GM12873 (cell line): ENCODE measurements around the gene STX2.
A peak's percentile ranks its signal among the peaks of the same experiment; 100 is the strongest.

ENCODE experiments used
- TF ChIP-seq, protein P1 (sequence below): IDR thresholded peaks from 2 replicates; pipeline ENCODE4 v1.5.1; 2012; ENCODE audit warnings: low read depth, mild to moderate bottlenecking, moderate library complexity, low read length, control low read depth; ENCODE audit not compliant: insufficient read depth; ENCODE audit errors: missing control alignments

The STX2 gene

GRCh38 chr12:130831876-130832405 lies 7.1 kb downstream of the STX2 start:
- TF ChIP-seq, protein P1, sequence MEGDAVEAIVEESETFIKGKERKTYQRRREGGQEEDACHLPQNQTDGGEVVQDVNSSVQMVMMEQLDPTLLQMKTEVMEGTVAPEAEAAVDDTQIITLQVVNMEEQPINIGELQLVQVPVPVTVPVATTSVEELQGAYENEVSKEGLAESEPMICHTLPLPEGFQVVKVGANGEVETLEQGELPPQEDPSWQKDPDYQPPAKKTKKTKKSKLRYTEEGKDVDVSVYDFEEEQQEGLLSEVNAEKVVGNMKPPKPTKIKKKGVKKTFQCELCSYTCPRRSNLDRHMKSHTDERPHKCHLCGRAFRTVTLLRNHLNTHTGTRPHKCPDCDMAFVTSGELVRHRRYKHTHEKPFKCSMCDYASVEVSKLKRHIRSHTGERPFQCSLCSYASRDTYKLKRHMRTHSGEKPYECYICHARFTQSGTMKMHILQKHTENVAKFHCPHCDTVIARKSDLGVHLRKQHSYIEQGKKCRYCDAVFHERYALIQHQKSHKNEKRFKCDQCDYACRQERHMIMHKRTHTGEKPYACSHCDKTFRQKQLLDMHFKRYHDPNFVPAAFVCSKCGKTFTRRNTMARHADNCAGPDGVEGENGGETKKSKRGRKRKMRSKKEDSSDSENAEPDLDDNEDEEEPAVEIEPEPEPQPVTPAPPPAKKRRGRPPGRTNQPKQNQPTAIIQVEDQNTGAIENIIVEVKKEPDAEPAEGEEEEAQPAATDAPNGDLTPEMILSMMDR, result no peak

DNA sequence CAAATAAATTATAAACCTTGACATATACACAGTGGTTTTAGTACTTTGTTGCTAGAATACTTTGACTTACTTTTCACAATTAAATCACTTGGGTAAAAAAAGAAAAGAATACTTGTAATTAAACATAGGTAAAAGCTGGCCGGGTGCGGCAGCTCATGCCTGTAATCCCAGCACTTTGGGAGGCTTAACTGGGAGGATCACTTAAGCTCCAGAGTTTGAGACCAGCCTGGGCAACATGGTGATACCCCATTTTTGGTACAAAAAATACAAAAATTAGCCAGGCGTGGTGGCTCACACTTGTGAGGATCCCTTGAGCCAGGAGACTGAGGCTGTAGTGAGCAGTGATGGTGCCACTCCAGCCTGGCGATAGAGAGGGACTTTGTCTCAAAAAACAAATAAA lies 7.8 kb downstream of the STX2 start:
- TF ChIP-seq, protein P1, result no peak

DNA sequence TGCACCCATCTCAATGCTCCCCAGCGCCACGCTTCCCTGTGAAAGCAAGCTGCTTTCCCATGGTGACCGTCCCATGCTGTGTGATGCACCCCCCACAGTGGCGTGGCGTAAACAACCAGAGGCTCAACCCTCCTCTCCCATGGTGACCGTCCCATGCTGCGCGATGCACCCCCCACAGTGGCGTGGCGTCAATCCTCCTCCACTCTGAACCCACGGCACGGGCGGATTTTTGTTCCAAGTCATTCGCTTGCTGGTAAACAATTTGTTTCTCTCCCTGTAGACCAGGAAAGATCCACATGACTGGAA lies 8.9 kb downstream of the STX2 start:
- TF ChIP-seq, protein P1, result no peak

DNA sequence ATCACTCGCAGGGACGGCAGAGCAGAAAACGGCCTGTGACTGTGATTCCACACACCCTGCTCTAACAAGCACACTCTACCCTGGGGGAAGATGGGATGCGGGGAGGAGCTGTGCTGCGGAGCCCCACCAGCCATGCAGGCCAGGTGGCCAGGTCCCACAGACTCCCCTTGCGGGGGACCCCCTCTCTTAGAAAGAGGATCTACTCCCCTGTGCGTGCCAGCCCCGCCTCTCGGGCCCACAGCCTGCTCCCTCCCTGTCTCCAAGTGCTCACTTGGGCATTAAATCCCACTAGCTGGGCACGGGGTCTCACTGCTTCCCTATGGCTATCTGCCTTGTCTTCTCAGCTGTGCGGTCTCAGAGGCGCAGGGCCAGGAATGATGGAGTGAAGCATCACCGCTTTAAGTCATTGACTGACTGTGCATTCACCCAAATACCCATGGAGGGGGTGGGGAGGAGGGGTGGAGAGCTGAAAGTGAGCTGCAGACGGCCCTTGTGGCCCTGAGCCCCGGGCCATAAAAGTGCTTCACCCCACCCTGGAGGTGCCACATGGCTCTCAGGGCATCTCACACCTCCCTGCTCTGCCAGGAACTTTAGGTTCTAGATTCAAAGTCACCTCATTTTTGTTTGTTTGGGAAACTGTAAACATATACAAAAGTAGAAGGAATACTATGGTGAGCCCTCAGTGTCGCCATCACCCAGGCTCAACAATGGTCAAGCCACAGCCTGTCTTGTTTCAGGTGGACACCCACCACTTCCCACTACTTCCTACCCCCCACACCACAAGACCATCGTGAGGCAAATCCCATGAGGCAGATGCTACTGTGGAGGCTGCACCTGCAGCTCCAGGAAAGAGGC lies 9.4 kb downstream of the STX2 start:
- TF ChIP-seq, protein P1, result no peak

- TF ChIP-seq, protein P1, result no peak
Observed at GRCh38 chr12:130828895-130829294, 10.2 kb downstream of the STX2 start.

DNA sequence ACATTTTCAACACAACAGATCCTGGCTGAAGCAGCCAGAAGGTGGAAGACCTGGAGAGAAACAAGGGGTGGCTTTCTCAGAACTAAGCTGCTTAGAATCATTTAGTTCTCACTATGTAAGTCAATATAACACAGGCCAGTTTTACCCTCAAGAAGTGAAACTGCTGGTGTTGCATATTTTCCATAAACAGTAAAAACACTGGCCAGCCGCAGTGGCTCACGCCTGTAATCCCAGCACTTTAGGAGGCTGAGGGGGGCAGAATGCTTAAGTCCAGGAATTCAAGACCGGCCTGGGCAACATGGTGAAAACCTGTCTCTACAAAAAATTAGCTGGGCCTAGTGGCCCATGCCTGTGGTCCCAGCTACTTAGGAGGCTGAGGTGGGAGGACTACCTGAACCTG lies 11.6 kb downstream of the STX2 start:
- TF ChIP-seq, protein P1, result no peak

GRCh38 chr12:130826151-130826801 lies 12.8 kb downstream of the STX2 start:
- TF ChIP-seq, protein P1, result peak; percentile 72
